DMS153 treated with DMSO at 0.1 percent for 48 hours (cell line): ENCODE measurements around the gene TRPV6.

ENCODE experiments used
- DNase-seq: peaks from one replicate; lab custom pipeline; 2025; ENCODE audit not compliant: unreplicated experiment; lab: John Stamatoyannopoulos, UW

The TRPV6 gene

GRCh38 chr7:142908921-142909890 is 23.7 kb upstream of the TRPV6 start:
- DNase-seq = no peak

- DNase-seq = no peak
Measured at GRCh38 chr7:142908290-142908689, 22.7 kb upstream of the TRPV6 start.

GRCh38 chr7:142906643-142907042 is 21.1 kb upstream of the TRPV6 start:
- DNase-seq = no peak

- DNase-seq = no peak
Measured at GRCh38 chr7:142905759-142906158, 20.2 kb upstream of the TRPV6 start.

GRCh38 chr7:142904128-142904527 is 18.6 kb upstream of the TRPV6 start:
- no peak for DNase-seq

GRCh38 chr7:142901426-142902259 is 16.1 kb upstream of the TRPV6 start:
- no peak for DNase-seq

GRCh38 chr7:142899661-142900060 is 14.1 kb upstream of the TRPV6 start:
- no peak for DNase-seq

GRCh38 chr7:142898377-142899170 is 13.0 kb upstream of the TRPV6 start:
- no peak for DNase-seq

- no peak for DNase-seq
Measured at GRCh38 chr7:142897691-142898090, 12.1 kb upstream of the TRPV6 start.

- DNase-seq = no peak
Measured at GRCh38 chr7:142896741-142897379, 11.3 kb upstream of the TRPV6 start.

GRCh38 chr7:142896151-142896550 is 10.6 kb upstream of the TRPV6 start:
- DNase-seq = no peak

GRCh38 chr7:142894985-142895593 is 9.5 kb upstream of the TRPV6 start:
- no peak for DNase-seq

- DNase-seq = no peak
Measured at GRCh38 chr7:142894112-142894984, 8.8 kb upstream of the TRPV6 start.

- no peak for DNase-seq
Measured at GRCh38 chr7:142892951-142893350, 7.4 kb upstream of the TRPV6 start.

GRCh38 chr7:142891490-142892082 is 6.0 kb upstream of the TRPV6 start:
- no peak for DNase-seq

GRCh38 chr7:142890874-142891485 is 5.4 kb upstream of the TRPV6 start:
- no peak for DNase-seq

GRCh38 chr7:142889816-142890215 is 4.3 kb upstream of the TRPV6 start:
- DNase-seq = no peak

GRCh38 chr7:142887282-142888015 is 1.9 kb upstream of the TRPV6 start:
- DNase-seq = no peak
